ENCODE measurements around the gene CDYL.

DNA sequence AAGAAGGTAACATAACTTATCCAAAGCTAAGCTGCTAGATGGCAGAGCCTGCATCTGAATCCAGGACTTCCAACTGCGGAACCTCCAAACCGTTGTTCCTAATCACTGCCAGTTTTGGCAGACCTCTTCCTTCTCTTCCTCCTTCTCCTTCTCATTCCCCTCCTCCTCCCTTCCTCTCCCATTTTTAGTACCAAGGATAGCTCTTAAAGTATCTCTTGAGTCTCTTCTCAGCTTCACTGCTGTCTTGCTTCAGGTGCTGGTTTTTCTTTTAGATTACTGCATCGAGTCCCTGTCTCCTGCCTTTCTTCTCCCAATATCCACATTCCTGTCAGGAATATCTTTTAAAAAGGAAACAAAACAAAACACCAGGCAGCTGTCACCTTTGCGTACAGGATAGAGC lies 77.1 kb downstream of the CDYL start:
- TF ChIP-seq, protein P1, sequence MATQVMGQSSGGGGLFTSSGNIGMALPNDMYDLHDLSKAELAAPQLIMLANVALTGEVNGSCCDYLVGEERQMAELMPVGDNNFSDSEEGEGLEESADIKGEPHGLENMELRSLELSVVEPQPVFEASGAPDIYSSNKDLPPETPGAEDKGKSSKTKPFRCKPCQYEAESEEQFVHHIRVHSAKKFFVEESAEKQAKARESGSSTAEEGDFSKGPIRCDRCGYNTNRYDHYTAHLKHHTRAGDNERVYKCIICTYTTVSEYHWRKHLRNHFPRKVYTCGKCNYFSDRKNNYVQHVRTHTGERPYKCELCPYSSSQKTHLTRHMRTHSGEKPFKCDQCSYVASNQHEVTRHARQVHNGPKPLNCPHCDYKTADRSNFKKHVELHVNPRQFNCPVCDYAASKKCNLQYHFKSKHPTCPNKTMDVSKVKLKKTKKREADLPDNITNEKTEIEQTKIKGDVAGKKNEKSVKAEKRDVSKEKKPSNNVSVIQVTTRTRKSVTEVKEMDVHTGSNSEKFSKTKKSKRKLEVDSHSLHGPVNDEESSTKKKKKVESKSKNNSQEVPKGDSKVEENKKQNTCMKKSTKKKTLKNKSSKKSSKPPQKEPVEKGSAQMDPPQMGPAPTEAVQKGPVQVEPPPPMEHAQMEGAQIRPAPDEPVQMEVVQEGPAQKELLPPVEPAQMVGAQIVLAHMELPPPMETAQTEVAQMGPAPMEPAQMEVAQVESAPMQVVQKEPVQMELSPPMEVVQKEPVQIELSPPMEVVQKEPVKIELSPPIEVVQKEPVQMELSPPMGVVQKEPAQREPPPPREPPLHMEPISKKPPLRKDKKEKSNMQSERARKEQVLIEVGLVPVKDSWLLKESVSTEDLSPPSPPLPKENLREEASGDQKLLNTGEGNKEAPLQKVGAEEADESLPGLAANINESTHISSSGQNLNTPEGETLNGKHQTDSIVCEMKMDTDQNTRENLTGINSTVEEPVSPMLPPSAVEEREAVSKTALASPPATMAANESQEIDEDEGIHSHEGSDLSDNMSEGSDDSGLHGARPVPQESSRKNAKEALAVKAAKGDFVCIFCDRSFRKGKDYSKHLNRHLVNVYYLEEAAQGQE (IDR thresholded peaks at IDR 0.05), result no peak
- TF ChIP-seq, protein P2, sequence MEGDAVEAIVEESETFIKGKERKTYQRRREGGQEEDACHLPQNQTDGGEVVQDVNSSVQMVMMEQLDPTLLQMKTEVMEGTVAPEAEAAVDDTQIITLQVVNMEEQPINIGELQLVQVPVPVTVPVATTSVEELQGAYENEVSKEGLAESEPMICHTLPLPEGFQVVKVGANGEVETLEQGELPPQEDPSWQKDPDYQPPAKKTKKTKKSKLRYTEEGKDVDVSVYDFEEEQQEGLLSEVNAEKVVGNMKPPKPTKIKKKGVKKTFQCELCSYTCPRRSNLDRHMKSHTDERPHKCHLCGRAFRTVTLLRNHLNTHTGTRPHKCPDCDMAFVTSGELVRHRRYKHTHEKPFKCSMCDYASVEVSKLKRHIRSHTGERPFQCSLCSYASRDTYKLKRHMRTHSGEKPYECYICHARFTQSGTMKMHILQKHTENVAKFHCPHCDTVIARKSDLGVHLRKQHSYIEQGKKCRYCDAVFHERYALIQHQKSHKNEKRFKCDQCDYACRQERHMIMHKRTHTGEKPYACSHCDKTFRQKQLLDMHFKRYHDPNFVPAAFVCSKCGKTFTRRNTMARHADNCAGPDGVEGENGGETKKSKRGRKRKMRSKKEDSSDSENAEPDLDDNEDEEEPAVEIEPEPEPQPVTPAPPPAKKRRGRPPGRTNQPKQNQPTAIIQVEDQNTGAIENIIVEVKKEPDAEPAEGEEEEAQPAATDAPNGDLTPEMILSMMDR (IDR thresholded peaks at IDR 0.05; ENCODE audit: low read depth, low read length, missing input control), result no peak
- TF ChIP-seq FOXA2 (IDR thresholded peaks at IDR 0.05) (no peak), FOXA1 (IDR thresholded peaks at IDR 0.05) (no peak), GABPA (IDR thresholded peaks at IDR 0.05 in 1 of 2, conservative IDR thresholded peaks at IDR 0.05 in 1 of 2) (no peak), JUND (IDR thresholded peaks at IDR 0.05) (no peak), RAD21 (IDR thresholded peaks at IDR 0.05) (no peak), HNF4G (IDR thresholded peaks at IDR 0.05) (no peak), YY1 (IDR thresholded peaks at IDR 0.05) (no peak), NR2F2 (IDR thresholded peaks at IDR 0.05) (no peak), HNF4A (conservative IDR thresholded peaks at IDR 0.05) (no peak)
- TF ChIP-seq, protein P3, sequence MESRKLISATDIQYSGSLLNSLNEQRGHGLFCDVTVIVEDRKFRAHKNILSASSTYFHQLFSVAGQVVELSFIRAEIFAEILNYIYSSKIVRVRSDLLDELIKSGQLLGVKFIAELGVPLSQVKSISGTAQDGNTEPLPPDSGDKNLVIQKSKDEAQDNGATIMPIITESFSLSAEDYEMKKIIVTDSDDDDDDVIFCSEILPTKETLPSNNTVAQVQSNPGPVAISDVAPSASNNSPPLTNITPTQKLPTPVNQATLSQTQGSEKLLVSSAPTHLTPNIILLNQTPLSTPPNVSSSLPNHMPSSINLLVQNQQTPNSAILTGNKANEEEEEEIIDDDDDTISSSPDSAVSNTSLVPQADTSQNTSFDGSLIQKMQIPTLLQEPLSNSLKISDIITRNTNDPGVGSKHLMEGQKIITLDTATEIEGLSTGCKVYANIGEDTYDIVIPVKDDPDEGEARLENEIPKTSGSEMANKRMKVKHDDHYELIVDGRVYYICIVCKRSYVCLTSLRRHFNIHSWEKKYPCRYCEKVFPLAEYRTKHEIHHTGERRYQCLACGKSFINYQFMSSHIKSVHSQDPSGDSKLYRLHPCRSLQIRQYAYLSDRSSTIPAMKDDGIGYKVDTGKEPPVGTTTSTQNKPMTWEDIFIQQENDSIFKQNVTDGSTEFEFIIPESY (IDR thresholded peaks at IDR 0.05), result no peak
- TF ChIP-seq, protein P4, sequence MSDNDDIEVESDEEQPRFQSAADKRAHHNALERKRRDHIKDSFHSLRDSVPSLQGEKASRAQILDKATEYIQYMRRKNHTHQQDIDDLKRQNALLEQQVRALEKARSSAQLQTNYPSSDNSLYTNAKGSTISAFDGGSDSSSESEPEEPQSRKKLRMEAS (IDR thresholded peaks at IDR 0.05), result no peak
- TF ChIP-seq, protein P5, sequence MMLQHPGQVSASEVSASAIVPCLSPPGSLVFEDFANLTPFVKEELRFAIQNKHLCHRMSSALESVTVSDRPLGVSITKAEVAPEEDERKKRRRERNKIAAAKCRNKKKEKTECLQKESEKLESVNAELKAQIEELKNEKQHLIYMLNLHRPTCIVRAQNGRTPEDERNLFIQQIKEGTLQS (IDR thresholded peaks at IDR 0.05), result no peak

Data from liver (tissue), 3 donors.